ENCODE measurements around the gene AFAP1L2. TPM values are rescaled to one million over a fixed set of nuclear protein-coding genes. Genes with fewer than 3 reads are reported as not detected.

Gene AFAP1L2
- total and polyA plus RNA-seq, 2 experiments from 2014 or later: not detected

GRCh38 chr10:114368057-114368391, 36.3 kb downstream of the AFAP1L2 start:
- no peak overlapping the region for H3K9ac ChIP-seq
- no peaks in the 10 kb centered on the region for H4K20me1 ChIP-seq (ENCODE audit: insufficient read depth)
- no peaks in the 10 kb centered on the region; the same call in 1 of the 2 replicates for H3K27me3 ChIP-seq (replicated peaks; ENCODE audit: insufficient read depth)
- H3K4me3 ChIP-seq: no peak overlapping the region
- H3K36me3 ChIP-seq (ENCODE audit: low read depth): no peaks in the 10 kb centered on the region
- H3K4me2 ChIP-seq (ENCODE audit: unreplicated experiment): no peak overlapping the region
- TF ChIP-seq EZH2 (IDR thresholded peaks at IDR 0.05; ENCODE audit: insufficient read depth, poor library complexity, severe bottlenecking) (no peak), EZH2phosphoT487 (IDR thresholded peaks at IDR 0.05; ENCODE audit: insufficient read depth, low read depth) (no peak)
- H3K27ac ChIP-seq: no peak overlapping the region
- no peaks in the 10 kb centered on the region for H3K9me3 ChIP-seq (ENCODE audit: low read depth)
- in situ Hi-C loops (cut with MboI): no loop called here
- no peaks in the 10 kb centered on the region for H3K4me1 ChIP-seq (ENCODE audit: insufficient read depth)
- 72% methylated on average over 4 of the region's 4 CpGs for WGBS, 2 experiments (ENCODE audit: low coverage in 1 of 2, low lambda C conversion rate in 2 of 2, missing lambda C conversion rate in 2 of 2)
- no peaks in the 10 kb centered on the region for H3K79me2 ChIP-seq (ENCODE audit: insufficient read depth)
- H2AFZ ChIP-seq: no peak overlapping the region
- DNase-seq: no peak
- no peaks in the 10 kb centered on the region for H3F3A ChIP-seq (ENCODE audit: insufficient read depth)
- H3K9me2 ChIP-seq (ENCODE audit: insufficient read depth): no peaks in the 10 kb centered on the region

- WGBS, 2 experiments (ENCODE audit: low coverage in 1 of 2, low lambda C conversion rate in 2 of 2, missing lambda C conversion rate in 2 of 2): 2 to 4% methylated on average over 6 of the region's 6 CpGs
- Histone ChIP-seq H3K4me1 (ENCODE audit: insufficient read depth) (no peaks in the 10 kb centered on the region), H3K27me3 (replicated peaks; ENCODE audit: insufficient read depth) (no peaks in the 10 kb centered on the region; the same call in 1 of the 2 replicates), H2AFZ (no peak overlapping the region), H3K79me2 (ENCODE audit: insufficient read depth) (no peaks in the 10 kb centered on the region), H3K27ac (no peak overlapping the region), H3K9me2 (ENCODE audit: insufficient read depth) (no peaks in the 10 kb centered on the region), H3F3A (ENCODE audit: insufficient read depth) (no peaks in the 10 kb centered on the region), H3K4me2 (ENCODE audit: unreplicated experiment) (no peak overlapping the region), H3K36me3 (ENCODE audit: low read depth) (no peaks in the 10 kb centered on the region), H3K4me3 (no peak overlapping the region), H3K9me3 (ENCODE audit: low read depth) (no peaks in the 10 kb centered on the region), H4K20me1 (ENCODE audit: insufficient read depth) (no peaks in the 10 kb centered on the region), H3K9ac (no peak overlapping the region)
- TF ChIP-seq EZH2phosphoT487 (IDR thresholded peaks at IDR 0.05; ENCODE audit: insufficient read depth, low read depth) (no peak), EZH2 (IDR thresholded peaks at IDR 0.05; ENCODE audit: insufficient read depth, poor library complexity, severe bottlenecking) (no peak)
- no peak for DNase-seq
- in situ Hi-C loops (cut with MboI): no loop called here
Observed at GRCh38 chr10:114367351-114368056, 36.8 kb downstream of the AFAP1L2 start.

GRCh38 chr10:114364726-114365125, 39.6 kb downstream of the AFAP1L2 start:
- Histone ChIP-seq H3K27ac (no peak overlapping the region), H3K9me3 (ENCODE audit: low read depth) (no peaks in the 10 kb centered on the region), H3K36me3 (ENCODE audit: low read depth) (no peaks in the 10 kb centered on the region), H3K9ac (no peak overlapping the region), H3F3A (ENCODE audit: insufficient read depth) (no peaks in the 10 kb centered on the region), H3K27me3 (replicated peaks; ENCODE audit: insufficient read depth) (no peaks in the 10 kb centered on the region; the same call in 1 of the 2 replicates), H3K4me1 (ENCODE audit: insufficient read depth) (no peaks in the 10 kb centered on the region), H2AFZ (no peak overlapping the region), H3K79me2 (ENCODE audit: insufficient read depth) (no peaks in the 10 kb centered on the region), H3K9me2 (ENCODE audit: insufficient read depth) (no peaks in the 10 kb centered on the region), H3K4me3 (no peak overlapping the region), H4K20me1 (ENCODE audit: insufficient read depth) (no peaks in the 10 kb centered on the region), H3K4me2 (ENCODE audit: unreplicated experiment) (no peak overlapping the region)
- no peak for DNase-seq
- whole genome bisulfite sequencing, 2 experiments (ENCODE audit: low coverage in 1 of 2, low lambda C conversion rate in 2 of 2, missing lambda C conversion rate in 2 of 2): 49 to 56% methylated on average over 4 of the region's 4 CpGs
- in situ Hi-C loops (cut with MboI): no loop called here
- TF ChIP-seq EZH2 (IDR thresholded peaks at IDR 0.05; ENCODE audit: insufficient read depth, poor library complexity, severe bottlenecking) (no peak), EZH2phosphoT487 (IDR thresholded peaks at IDR 0.05; ENCODE audit: insufficient read depth, low read depth) (no peak)

GRCh38 chr10:114363745-114364454, 40.4 kb downstream of the AFAP1L2 start:
- TF ChIP-seq EZH2 (IDR thresholded peaks at IDR 0.05; ENCODE audit: insufficient read depth, poor library complexity, severe bottlenecking) (no peak), EZH2phosphoT487 (IDR thresholded peaks at IDR 0.05; ENCODE audit: insufficient read depth, low read depth) (no peak)
- H3K4me3 ChIP-seq: no peak overlapping the region
- no peaks in the 10 kb centered on the region for H3K36me3 ChIP-seq (ENCODE audit: low read depth)
- WGBS, 2 experiments (ENCODE audit: low coverage in 1 of 2, low lambda C conversion rate in 2 of 2, missing lambda C conversion rate in 2 of 2): 72 to 77% methylated on average over 4 of the region's 4 CpGs
- in situ Hi-C loops (cut with MboI): no loop called here
- no peaks in the 10 kb centered on the region; the same call in 1 of the 2 replicates for H3K27me3 ChIP-seq (replicated peaks; ENCODE audit: insufficient read depth)
- no peak overlapping the region for H2AFZ ChIP-seq
- H3F3A ChIP-seq (ENCODE audit: insufficient read depth): no peaks in the 10 kb centered on the region
- no peaks in the 10 kb centered on the region for H3K9me2 ChIP-seq (ENCODE audit: insufficient read depth)
- no peak overlapping the region for H3K27ac ChIP-seq
- no peaks in the 10 kb centered on the region for H4K20me1 ChIP-seq (ENCODE audit: insufficient read depth)
- H3K4me1 ChIP-seq (ENCODE audit: insufficient read depth): no peaks in the 10 kb centered on the region
- no peak for DNase-seq
- no peaks in the 10 kb centered on the region for H3K79me2 ChIP-seq (ENCODE audit: insufficient read depth)
- H3K9me3 ChIP-seq (ENCODE audit: low read depth): no peaks in the 10 kb centered on the region
- H3K9ac ChIP-seq: no peak overlapping the region
- H3K4me2 ChIP-seq (ENCODE audit: unreplicated experiment): no peak overlapping the region
